Mammary epithelial cell (primary cell): ENCODE measurements around the gene TMOD1.

ENCODE experiments used
- CTCF ChIP-seq, 2 donors: IDR thresholded peaks in 1 of 2; conservative IDR thresholded peaks in 1 of 2; 2 replicates each; pipeline ENCODE4 v1.5.1; 2011 to 2012; ENCODE audit warnings: inconsistent platforms in 2 of 2, low read length in 2 of 2, mild to moderate bottlenecking in 2 of 2, control low read depth in 1 of 2, low read depth in 1 of 2; ENCODE audit not compliant: insufficient read depth in 1 of 2; ENCODE audit errors: extremely low read depth in 1 of 2
- EZH2 ChIP-seq: IDR thresholded peaks from 2 replicates; pipeline ENCODE4 v1.6.1; 2012; ENCODE audit warnings: low read length, inconsistent platforms, borderline replicate concordance

GRCh38 chr9:97550386-97550785, 48.9 kb downstream of the TMOD1 start:
- TF ChIP-seq CTCF (conservative IDR thresholded peaks at IDR 0.05 in 1 of 2, IDR thresholded peaks at IDR 0.05 in 1 of 2; ENCODE audit: extremely low read depth in 1 of 2, insufficient read depth in 1 of 2, low read depth in 1 of 2, low read length in 2 of 2) (no peak), EZH2 (no peak)
